ENCODE data around the gene CYTH4. TPM values are rescaled to one million over a fixed set of nuclear protein-coding genes. Genes with fewer than 3 reads are reported as not detected.

The CYTH4 gene
- total RNA-seq, 1 experiment from 2014 or later, result 3.8 TPM

GRCh38 chr22:37352481-37352880, 70.2 kb downstream of the CYTH4 start:
- Histone ChIP-seq H3K4me3 (replicated peaks in 1 of 2; ENCODE audit: low read depth in 1 of 2, low read length in 2 of 2) (no peak overlapping the region), H2AFZ (ENCODE audit: low read depth, low read length, poor library complexity, severe bottlenecking) (no peak overlapping the region), H3K9me2 (ENCODE audit: insufficient read depth) (no peaks in the 10 kb centered on the region), H3K36me3 (ENCODE audit: control insufficient read depth in 1 of 2, insufficient read depth in 2 of 2, low read length in 2 of 2) (no peaks in the 10 kb centered on the region), H3K4me1 (ENCODE audit: control insufficient read depth in 1 of 2, insufficient read depth in 2 of 2, low read length in 2 of 2) (peaks cover 2 to 11% of the 10 kb centered on the region in 2 experiments; a peak in 2 of 4 replicates), H4K20me1 (ENCODE audit: insufficient read depth) (no peaks in the 10 kb centered on the region), H3K27ac (ENCODE audit: low read depth, low read length) (no peak overlapping the region), H3K4me2 (ENCODE audit: low read length) (no peak overlapping the region), H3K79me2 (ENCODE audit: insufficient read depth, low read length) (no peaks in the 10 kb centered on the region), H3K27me3 (ENCODE audit: insufficient read depth, low read length) (no peaks in the 10 kb centered on the region), H3K9me3 (ENCODE audit: control insufficient read depth in 1 of 2, insufficient read depth in 1 of 2, low read depth in 1 of 2, low read length in 2 of 2) (no peaks in the 10 kb centered on the region), H3K9ac (ENCODE audit: low read length) (no peak overlapping the region)
- DNase-seq (ENCODE audit: low read depth, low spot score), result no peak
- intact Hi-C loops (cut with micrococcal nuclease), result no loop called here
- no peak for TF ChIP-seq EZH2phosphoT487 (IDR thresholded peaks at IDR 0.05; ENCODE audit: borderline replicate concordance)
- no peak for TF ChIP-seq ZNF274 (IDR thresholded peaks at IDR 0.05; ENCODE audit: low read depth, low read length)
- no peak for TF ChIP-seq EZH2 (IDR thresholded peaks at IDR 0.05)
- TF ChIP-seq EGR1 (IDR thresholded peaks at IDR 0.05; ENCODE audit: low read depth), result no peak
- no peak for TF ChIP-seq ZFX (IDR thresholded peaks at IDR 0.05)
- TF ChIP-seq ZBTB33 (IDR thresholded peaks at IDR 0.05; ENCODE audit: extremely low read depth, insufficient replicate concordance, low read length), result no peak
- no peak for TF ChIP-seq TCF7L2 (IDR thresholded peaks at IDR 0.05; ENCODE audit: borderline replicate concordance, extremely low read depth, insufficient read depth, insufficient read length)
- TF ChIP-seq SP1 (IDR thresholded peaks at IDR 0.05; ENCODE audit: low read depth), result no peak
- no peak for ATAC-seq
- no TSS peak for BruUV-seq (replicated peaks)
- RAD21 ChIA-PET (ENCODE audit: low non-redundant PET in 1 of 2, low total read pairs in 2 of 2, uncharacterized antibody in 2 of 2, unreplicated experiment in 2 of 2), result no interaction called here
- CTCF ChIA-PET, result no interaction called here
- POLR2A ChIA-PET, result no interaction called here

GRCh38 chr22:37353839-37354238, 71.5 kb downstream of the CYTH4 start:
- ChIA-PET CTCF (no interaction called here), POLR2A (no interaction called here), RAD21 (ENCODE audit: low non-redundant PET in 1 of 2, low total read pairs in 2 of 2, uncharacterized antibody in 2 of 2, unreplicated experiment in 2 of 2) (no interaction called here)
- Histone ChIP-seq H3K4me3 (replicated peaks in 1 of 2; ENCODE audit: low read depth in 1 of 2, low read length in 2 of 2) (no peak overlapping the region), H2AFZ (ENCODE audit: low read depth, low read length, poor library complexity, severe bottlenecking) (no peak overlapping the region), H3K9me2 (ENCODE audit: insufficient read depth) (no peaks in the 10 kb centered on the region), H3K79me2 (ENCODE audit: insufficient read depth, low read length) (no peaks in the 10 kb centered on the region), H3K9me3 (ENCODE audit: control insufficient read depth in 1 of 2, insufficient read depth in 1 of 2, low read depth in 1 of 2, low read length in 2 of 2) (no peaks in the 10 kb centered on the region), H3K9ac (ENCODE audit: low read length) (no peak overlapping the region), H3K4me2 (ENCODE audit: low read length) (no peak overlapping the region), H3K27me3 (ENCODE audit: insufficient read depth, low read length) (no peaks in the 10 kb centered on the region), H3K27ac (ENCODE audit: low read depth, low read length) (no peak overlapping the region), H3K36me3 (ENCODE audit: control insufficient read depth in 1 of 2, insufficient read depth in 2 of 2, low read length in 2 of 2) (no peaks in the 10 kb centered on the region), H4K20me1 (ENCODE audit: insufficient read depth) (no peaks in the 10 kb centered on the region), H3K4me1 (ENCODE audit: control insufficient read depth in 1 of 2, insufficient read depth in 2 of 2, low read length in 2 of 2) (peaks cover 0 to 11% of the 10 kb centered on the region in 2 experiments; a peak in 2 of 4 replicates)
- intact Hi-C loops (cut with micrococcal nuclease), result no loop called here
- no TSS peak for BruUV-seq (replicated peaks)
- ATAC-seq (no peak), DNase-seq (ENCODE audit: low read depth, low spot score) (no peak)
- no peak for TF ChIP-seq TCF7L2 (IDR thresholded peaks at IDR 0.05; ENCODE audit: borderline replicate concordance, extremely low read depth, insufficient read depth, insufficient read length)
- TF ChIP-seq SIN3A (IDR thresholded peaks at IDR 0.05; ENCODE audit: low read depth), result no peak
- TF ChIP-seq YY1 (IDR thresholded peaks at IDR 0.05; ENCODE audit: extremely low read depth, insufficient replicate concordance, low read depth, low read length), result no peak
- TF ChIP-seq FOSL1 (IDR thresholded peaks at IDR 0.05; ENCODE audit: low read depth), result no peak
- TF ChIP-seq JUND (IDR thresholded peaks at IDR 0.05), result no peak
- TF ChIP-seq MAX (IDR thresholded peaks at IDR 0.05), result no peak
- TF ChIP-seq CTCF (IDR thresholded peaks at IDR 0.05 in 2 of 3, conservative IDR thresholded peaks at IDR 0.05 in 1 of 3; ENCODE audit: borderline replicate concordance in 1 of 3, insufficient read depth in 1 of 3, low read depth in 2 of 3, low read length in 2 of 3), result no peak
- TF ChIP-seq POLR2A (IDR thresholded peaks at IDR 0.05; ENCODE audit: borderline replicate concordance, extremely low read depth, insufficient read depth, insufficient read length), result no peak
- no peak for TF ChIP-seq ATF3 (IDR thresholded peaks at IDR 0.05)
- TF ChIP-seq SP1 (IDR thresholded peaks at IDR 0.05; ENCODE audit: low read depth), result no peak
- no peak for TF ChIP-seq RAD21 (IDR thresholded peaks at IDR 0.05; ENCODE audit: low read depth)

Data from HCT116 (cell line).